ENCODE data around the gene HTR2A. TPM values are rescaled to one million over a fixed set of nuclear protein-coding genes. Genes with fewer than 3 reads are reported as not detected.

Gene HTR2A
- total RNA-seq, 1 experiment from 2014 or later, result not detected

- no peaks in the 10 kb centered on the region for H3K9me3 ChIP-seq (ENCODE audit: control insufficient read depth, insufficient read depth, low read depth, low read length)
- no TSS peak for BruUV-seq (replicated peaks)
- ATAC-seq (no peak), DNase-seq (ENCODE audit: low read depth, low spot score) (no peak)
- H3K27ac ChIP-seq (ENCODE audit: low read length), result no peak overlapping the region
- ChIA-PET POLR2A (no interaction called here), CTCF (no interaction called here)
- no peak overlapping the region for H3K4me3 ChIP-seq (ENCODE audit: low read depth in 2 of 2, low read length in 2 of 2)
- H3K4me1 ChIP-seq (ENCODE audit: control insufficient read depth, insufficient read depth, low read length), result no peaks in the 10 kb centered on the region; the same call in 1 of the 2 replicates
- in situ Hi-C loops (cut with HindIII; ENCODE audit: low pct_unique_long_range_greater_than_20kb, low sequenced_read_pairs) (no loop called here), intact Hi-C loops (cut with micrococcal nuclease; ENCODE audit: unreplicated experiment) (no loop called here)
- TF ChIP-seq CTCF (IDR thresholded peaks at IDR 0.05), result no peak
- no peak for TF ChIP-seq TCF7L2 (IDR thresholded peaks at IDR 0.05; ENCODE audit: low read depth, low read length)
- no peak for TF ChIP-seq REST (IDR thresholded peaks at IDR 0.05; ENCODE audit: insufficient read depth in 1 of 2, low read depth in 2 of 2, low read length in 1 of 2)
- TF ChIP-seq POLR2AphosphoS5 (IDR thresholded peaks at IDR 0.05; ENCODE audit: low read depth, low read length), result no peak
- no peaks in the 10 kb centered on the region for H3K36me3 ChIP-seq (ENCODE audit: control insufficient read depth, insufficient read depth, low read length)
- no peaks in the 10 kb centered on the region for H3K27me3 ChIP-seq (ENCODE audit: control insufficient read depth, insufficient read depth, low read length)
These were observed 4.9 kb upstream of the HTR2A start for GRCh38 chr13:46901721-46902120.

GRCh38 chr13:46899801-46900200, 2.9 kb upstream of the HTR2A start:
- POLR2A ChIA-PET, result no interaction called here
- Histone ChIP-seq H3K4me3 (ENCODE audit: low read depth in 2 of 2, low read length in 2 of 2) (no peak overlapping the region), H3K4me1 (ENCODE audit: control insufficient read depth, insufficient read depth, low read length) (no peaks in the 10 kb centered on the region; the same call in 1 of the 2 replicates), H3K9me3 (ENCODE audit: control insufficient read depth, insufficient read depth, low read depth, low read length) (no peaks in the 10 kb centered on the region), H3K27ac (ENCODE audit: low read length) (no peak overlapping the region), H3K36me3 (ENCODE audit: control insufficient read depth, insufficient read depth, low read length) (no peaks in the 10 kb centered on the region), H3K27me3 (ENCODE audit: control insufficient read depth, insufficient read depth, low read length) (peaks cover 6% of the 10 kb centered on the region; the same call in 1 of the 2 replicates)
- TF ChIP-seq TCF7L2 (IDR thresholded peaks at IDR 0.05; ENCODE audit: low read depth, low read length), result no peak
- no peak for TF ChIP-seq SIN3A (IDR thresholded peaks at IDR 0.05; ENCODE audit: borderline replicate concordance, insufficient read depth, low read depth, low read length)
- no peak for TF ChIP-seq REST (IDR thresholded peaks at IDR 0.05; ENCODE audit: insufficient read depth in 1 of 2, low read depth in 2 of 2, low read length in 1 of 2)
- TF ChIP-seq POLR2AphosphoS5 (IDR thresholded peaks at IDR 0.05; ENCODE audit: low read depth, low read length), result no peak
- no TSS peak for BruUV-seq (replicated peaks)
- CTCF ChIA-PET, result no interaction called here
- intact Hi-C loops (cut with micrococcal nuclease; ENCODE audit: unreplicated experiment), result no loop called here
- DNase-seq (ENCODE audit: low read depth, low spot score), result no peak
- in situ Hi-C loops (cut with HindIII; ENCODE audit: low pct_unique_long_range_greater_than_20kb, low sequenced_read_pairs), result no loop called here
- ATAC-seq, result no peak
